ENCODE results near the gene GRSF1. TPM values are rescaled to one million over a fixed set of nuclear protein-coding genes. Genes with fewer than 3 reads are reported as not detected.

GRSF1 gene
- total and polyA plus RNA-seq, 2 of the 13 experiments (the other 11 are each of a cell fraction or from before 2014, with no cell fraction given) = 66.5 to 103 TPM

DNA sequence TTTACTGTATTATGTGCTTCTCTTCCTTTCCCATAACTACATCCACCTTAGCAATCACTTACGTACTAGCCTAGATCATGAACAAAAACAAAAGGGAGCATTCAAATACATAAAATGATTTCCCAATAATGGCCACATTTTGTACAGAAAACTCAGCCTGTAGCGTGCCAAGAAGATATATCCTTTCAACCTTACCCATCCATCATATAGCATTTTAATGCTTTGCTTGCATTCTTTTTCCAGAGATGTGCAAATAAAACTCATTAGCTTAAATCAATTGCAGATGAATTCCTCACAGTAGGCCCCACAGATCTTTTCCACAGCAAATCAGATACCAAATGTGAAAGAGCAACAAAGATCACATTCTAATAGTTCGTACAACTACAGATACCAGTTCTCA lies 20.8 kb downstream of the GRSF1 start:
- H3K79me2 ChIP-seq (ENCODE audit: insufficient read depth, low read length) = no peaks in the 10 kb centered on the region
- BruUV-seq (replicated peaks) = no TSS peak
- TF ChIP-seq SIN3B (IDR thresholded peaks at IDR 0.05; ENCODE audit: low read length) = no peak
- TF ChIP-seq ZFP41 (CRISPR knock-in tag; IDR thresholded peaks at IDR 0.05; ENCODE audit: borderline replicate concordance) = no peak
- TF ChIP-seq, protein P1, sequence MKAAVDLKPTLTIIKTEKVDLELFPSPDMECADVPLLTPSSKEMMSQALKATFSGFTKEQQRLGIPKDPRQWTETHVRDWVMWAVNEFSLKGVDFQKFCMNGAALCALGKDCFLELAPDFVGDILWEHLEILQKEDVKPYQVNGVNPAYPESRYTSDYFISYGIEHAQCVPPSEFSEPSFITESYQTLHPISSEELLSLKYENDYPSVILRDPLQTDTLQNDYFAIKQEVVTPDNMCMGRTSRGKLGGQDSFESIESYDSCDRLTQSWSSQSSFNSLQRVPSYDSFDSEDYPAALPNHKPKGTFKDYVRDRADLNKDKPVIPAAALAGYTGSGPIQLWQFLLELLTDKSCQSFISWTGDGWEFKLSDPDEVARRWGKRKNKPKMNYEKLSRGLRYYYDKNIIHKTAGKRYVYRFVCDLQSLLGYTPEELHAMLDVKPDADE (CRISPR knock-in tag; IDR thresholded peaks at IDR 0.05) = no peak
- TF ChIP-seq MAFK (conservative IDR thresholded peaks at IDR 0.05 in 1 of 2, IDR thresholded peaks at IDR 0.05 in 1 of 2; ENCODE audit: low read length in 2 of 2) = peak in 1 of 2 experiments; percentile 30; a peak in 1 of 4 replicates
- H2AFZ ChIP-seq (ENCODE audit: low read length) = no peak overlapping the region
- no peaks in the 10 kb centered on the region for H4K20me1 ChIP-seq (ENCODE audit: insufficient read depth, low read length)
- FAIRE-seq = no peak
- CTCF ChIA-PET (ENCODE audit: low intra/inter-chr PET ratio, low total read pairs) = no interaction called here
- no peak overlapping the region for H3K27ac ChIP-seq (ENCODE audit: extremely low read length, insufficient read depth, low read length)
- POLR2A ChIA-PET = no interaction called here
- no peaks in the 10 kb centered on the region for H3K9me3 ChIP-seq (ENCODE audit: low read length)
- no peak for ATAC-seq
- no peak for DNase-seq (ENCODE audit: low spot score)
- H3K36me3 ChIP-seq (replicated peaks in 1 of 2; ENCODE audit: control insufficient read depth in 1 of 2, insufficient read depth in 2 of 2, low read length in 2 of 2) = peaks cover 0 to 26% of the 10 kb centered on the region in 2 experiments; a peak in 4 of 5 replicates
- no peak overlapping the region for H3K9ac ChIP-seq (ENCODE audit: insufficient read depth, low read depth, low read length)
- no peak overlapping the region for H3K4me2 ChIP-seq (ENCODE audit: low read depth, low read length)
- intact Hi-C loops (cut with micrococcal nuclease; ENCODE audit: unreplicated experiment) (no loop called here), in situ Hi-C loops (cut with HindIII; ENCODE audit: extremely low pct_ligation_motif_present, low pct_unique_long_range_greater_than_20kb) (no loop called here)
- 99% methylated on average over 3 of the region's 3 CpGs for WGBS (ENCODE audit: low lambda C conversion rate)
- no peaks in the 10 kb centered on the region for H3K4me1 ChIP-seq (ENCODE audit: insufficient read depth, low read length)
- H3K27me3 ChIP-seq (ENCODE audit: control insufficient read depth in 1 of 2, insufficient read depth in 2 of 2, low read length in 2 of 2) = no peaks in the 10 kb centered on the region
- H3K4me3 ChIP-seq (replicated peaks in 1 of 3; ENCODE audit: insufficient read depth in 1 of 3, low read depth in 2 of 3, low read length in 3 of 3) = no peak overlapping the region

DNA sequence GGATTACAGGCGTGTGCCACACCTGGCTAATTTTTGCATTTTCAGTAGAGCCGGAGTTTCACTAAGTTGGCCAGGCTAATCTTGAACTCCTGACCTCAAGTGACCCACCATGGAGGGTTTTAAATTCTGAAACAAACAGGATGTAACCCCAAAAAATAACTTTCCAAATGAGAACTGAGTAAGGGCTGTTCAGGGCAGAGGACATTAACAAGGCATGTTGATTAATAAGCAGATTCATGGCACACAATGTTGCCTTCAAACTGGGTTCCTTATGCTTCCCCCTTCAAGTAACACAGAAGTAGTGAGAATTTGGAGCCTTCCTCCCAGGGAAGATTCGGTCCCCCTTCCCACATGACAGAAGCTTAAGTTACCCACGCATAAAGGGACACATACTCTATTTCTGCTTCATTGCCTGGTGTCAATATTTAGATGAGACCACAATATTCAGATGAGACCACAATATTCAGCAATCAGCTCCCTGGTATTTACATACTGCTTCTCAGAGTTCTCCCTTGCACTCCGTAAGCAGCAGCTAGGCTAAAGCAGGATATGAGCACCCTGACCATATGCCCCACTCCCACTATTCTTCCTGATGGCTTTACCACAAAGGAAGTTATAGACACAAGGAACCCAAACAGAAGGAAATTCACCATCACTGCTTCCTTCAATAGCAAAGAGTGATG lies 21.4 kb downstream of the GRSF1 start:
- BruUV-seq (replicated peaks) = no TSS peak
- ChIA-PET CTCF (ENCODE audit: low intra/inter-chr PET ratio, low total read pairs) (no interaction called here), POLR2A (interaction anchor here (0.6 kb wide), 1 partner anchor 36 kb away, joined by 3 read pairs; no protein-coding TSS in a partner anchor)
- Histone ChIP-seq H3K9ac (ENCODE audit: insufficient read depth, low read depth, low read length) (no peak overlapping the region), H3K4me1 (ENCODE audit: insufficient read depth, low read length) (no peaks in the 10 kb centered on the region), H2AFZ (ENCODE audit: low read length) (no peak overlapping the region), H3K9me3 (ENCODE audit: low read length) (no peaks in the 10 kb centered on the region), H3K27me3 (ENCODE audit: control insufficient read depth in 1 of 2, insufficient read depth in 2 of 2, low read length in 2 of 2) (no peaks in the 10 kb centered on the region), H3K36me3 (replicated peaks in 1 of 2; ENCODE audit: control insufficient read depth in 1 of 2, insufficient read depth in 2 of 2, low read length in 2 of 2) (peaks cover 0 to 22% of the 10 kb centered on the region in 2 experiments; a peak in 3 of 5 replicates), H3K79me2 (ENCODE audit: insufficient read depth, low read length) (no peaks in the 10 kb centered on the region), H3K4me3 (replicated peaks in 1 of 3; ENCODE audit: insufficient read depth in 1 of 3, low read depth in 2 of 3, low read length in 3 of 3) (no peak overlapping the region), H3K4me2 (ENCODE audit: low read depth, low read length) (no peak overlapping the region), H4K20me1 (ENCODE audit: insufficient read depth, low read length) (no peaks in the 10 kb centered on the region), H3K27ac (ENCODE audit: extremely low read length, insufficient read depth, low read length) (no peak overlapping the region)
- FAIRE-seq (no peak), ATAC-seq (no peak), DNase-seq (ENCODE audit: low spot score) (no peak)
- TF ChIP-seq, protein P2, sequence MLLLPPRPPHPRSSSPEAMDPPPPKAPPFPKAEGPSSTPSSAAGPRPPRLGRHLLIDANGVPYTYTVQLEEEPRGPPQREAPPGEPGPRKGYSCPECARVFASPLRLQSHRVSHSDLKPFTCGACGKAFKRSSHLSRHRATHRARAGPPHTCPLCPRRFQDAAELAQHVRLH (CRISPR knock-in tag; IDR thresholded peaks at IDR 0.05; ENCODE audit: borderline replicate concordance, low read depth) = no peak
- TF ChIP-seq MBD4 (IDR thresholded peaks at IDR 0.05; ENCODE audit: borderline replicate concordance, low read length) = 0 out of 2 replicates have a peak, but pooled peaks have one; percentile 26
- intact Hi-C loops (cut with micrococcal nuclease; ENCODE audit: unreplicated experiment) (no loop called here), in situ Hi-C loops (cut with HindIII; ENCODE audit: extremely low pct_ligation_motif_present, low pct_unique_long_range_greater_than_20kb) (no loop called here)
- WGBS (ENCODE audit: low lambda C conversion rate) = 96% methylated on average over 5 of the region's 5 CpGs
